Heart left ventricle (tissue), 16 donors: ENCODE results near the gene PSMD9. TPM values are rescaled to one million over a fixed set of nuclear protein-coding genes. Genes with fewer than 3 reads are reported as not detected.
A peak's percentile ranks its signal among the peaks of the same experiment; 100 is the strongest.

Experiments
- ATAC-seq, 4 donors: fragments of 200-7000 bp; cut with Tn5 transposase; one replicate each; pipeline ENCODE4 v1.9.1; 2020 to 2022; ENCODE audit warnings: moderate library complexity in 4 of 4, mild to moderate bottlenecking in 3 of 4, moderate number of reproducible peaks in 1 of 4
- DNase-seq, 5 donors: peaks; one replicate each; pipeline ENCODE4 v3.0.0-alpha.2; 2020
- H3K27ac ChIP-seq, 12 donors: fragments of 200-600 bp; sonication (generic) in 4 of 12; one replicate each; pipeline versions ENCODE4 v1.5.0 to v1.8.0; 2016 to 2022; ENCODE audit warnings: mild to moderate bottlenecking in 2 of 12
- H3K27me3 ChIP-seq, 9 donors: fragments of 200-600 bp; sonication (generic) in 2 of 9; one replicate each; pipeline versions ENCODE4 v1.5.1 to v1.8.0; 2016 to 2022; ENCODE audit warnings: mild to moderate bottlenecking in 3 of 9
- H3K36me3 ChIP-seq, 9 donors: fragments of 200-600 bp; sonication (generic) in 2 of 9; one replicate each; pipeline versions ENCODE4 v1.5.0 to v1.8.0; 2018 to 2022; ENCODE audit warnings: mild to moderate bottlenecking in 2 of 9
- H3K4me1 ChIP-seq, 12 donors: fragments of 200-600 bp; sonication (generic) in 4 of 12; one replicate each; pipeline versions ENCODE4 v1.5.0 to v1.8.0; 2016 to 2022; ENCODE audit warnings: mild to moderate bottlenecking in 3 of 12
- H3K4me3 ChIP-seq, 12 donors: fragments of 200-600 bp; sonication (generic) in 4 of 12; one replicate each; pipeline versions ENCODE4 v1.5.0 to v1.8.0; 2017 to 2022; ENCODE audit warnings: mild to moderate bottlenecking in 9 of 12, moderate library complexity in 4 of 12
- H3K9me3 ChIP-seq, 12 donors: fragments of 200-600 bp; sonication (generic) in 4 of 12; one replicate each; pipeline versions ENCODE4 v1.5.0 to v1.8.0; 2016 to 2022; ENCODE audit warnings: mild to moderate bottlenecking in 1 of 12
- CTCF ChIP-seq, 12 donors: fragments of 200-600 bp; sonication (generic) in 4 of 12; IDR thresholded peaks; one replicate each; pipeline versions ENCODE4 v1.5.0 to v1.8.0; 2018 to 2022; ENCODE audit warnings: antibody characterized with exemption in 12 of 12, mild to moderate bottlenecking in 5 of 12
- POLR2A ChIP-seq, 2 donors: fragments of 450-650 bp; IDR thresholded peaks; one replicate each; pipeline ENCODE4 v1.6.1; 2017; ENCODE audit warnings: antibody characterized with exemption in 2 of 2, mild to moderate bottlenecking in 2 of 2, moderate library complexity in 2 of 2
- WGBS, 4 donors: extraction: QIAGEN DNeasy Blood & Tissue Kit in 2 of 4; methylation state at CpG; one replicate each; pipeline versions ENCODE4 v1.1.5 to v1.1.7; 2013 to 2018; 5-methylcytosine and 5-hydroxymethylcytosine counted together
- intact Hi-C, 10 donors: fragments of 100-400 bp; cut with DNase I; formaldehyde crosslinking; loops; one replicate each; pipeline versions ENCODE4 v1.11.1 to v1.14.2; 2022
- polyA plus RNA-seq, 2 donors: library from polyadenylated mRNA; stranded (reverse); fragments of 200-250 nt; gene quantifications; one replicate each; pipeline ENCODE4 v1.2.3, GENCODE V29; 2013
- total RNA-seq, 9 donors: library from RNA; depleted of rRNA in 2 of 9; stranded (reverse); fragments of >200 nt in 2 of 9; fragmentation: NEBNext Ultra II Directional in 3 of 9; extraction: Animal tissue kit (Norgen Biotek cat#: 25700) in 3 of 9; gene quantifications; one replicate each; pipeline versions ENCODE4 v1.1.0 to v1.2.4, GENCODE V29; 2016 to 2023
- donor health status: ischemic (EF 13 %, LVEDD 7.1; RV severe dilation, severe dysfunction).
- donor health status: healthy with polysubstance abuse.
- donor health status: DM: no; HTN: yes; CAD: no.
- donor health status: DM: no; HTN: no; CAD: no.
- donor health status: ischemic (EF 25% LVEDD 6.9; RV normal size, moderate dysfunction).
- donor health status: ischemic (EF 25% LVEDD 5.7; RV mildly dilated, moderate dysfunction).
- donor health status: healthy.
- donor health status: DM: yes; HTN: yes; CAD: no.
- donor health status: ischemic (EF 35%, LVEDD 5.7; RV mildly dilated, moderate dysfunction).
- donor health status: nonischemic (EF 11% LVEDD 7.7; RV severe dilation, severe dysfunction).
- donor health status: DM: yes; HTN: yes; CAD: no.
- donor health status: PGD.
- donor health status: ischemic (EF 29% LVEDD 5.4; RV normal size, mild dysfunction).
- donor health status: nonischemic (EF 23%, LVEDD 6.1; RV moderate dilation, normal function).

PSMD9 gene
- total and polyA plus RNA-seq, 11 donors: 24.8 to 133 (median 37.9) TPM

GRCh38 chr12:121963341-121964018 is 74.9 kb downstream of the PSMD9 start:
- Histone ChIP-seq H3K27me3 (no peaks in the 10 kb centered on the region), H3K36me3 (peaks cover 0 to 11% (median 0%) of the 10 kb centered on the region in 9 donors), H3K4me1 (peaks cover 0 to 15% (median 0%) of the 10 kb centered on the region in 12 donors), H3K4me3 (no peak overlapping the region), H3K27ac (no peak overlapping the region), H3K9me3 (no peaks in the 10 kb centered on the region)
- 85 to 91% (median 86%) methylated on average over 15 of the region's 15 CpGs for WGBS, 4 donors
- DNase-seq (no peak), ATAC-seq (no peak)
- intact Hi-C loops: no loop called here
- TF ChIP-seq POLR2A (IDR thresholded peaks at IDR 0.05) (no peak), CTCF (IDR thresholded peaks at IDR 0.05) (no peak)

GRCh38 chr12:121964813-121965643 is 76.4 kb downstream of the PSMD9 start:
- H3K27ac ChIP-seq: no peak overlapping the region
- peaks cover 0 to 11% (median 0%) of the 10 kb centered on the region in 9 donors for H3K36me3 ChIP-seq
- H3K9me3 ChIP-seq: no peaks in the 10 kb centered on the region
- DNase-seq (no peak), ATAC-seq (peak in 1 of 4 donors; percentile 13)
- H3K4me1 ChIP-seq: peaks cover 0 to 15% (median 0%) of the 10 kb centered on the region in 12 donors
- intact Hi-C loops: loop anchor here in 1 of 10 donors (5.0 kb wide), 1 partner anchor 57 kb away; the partner anchor contains the start of gene BCL7A
- no peaks in the 10 kb centered on the region for H3K27me3 ChIP-seq
- WGBS, 4 donors: 40 to 48% (median 45%) methylated on average over 9 of the region's 9 CpGs
- TF ChIP-seq POLR2A (IDR thresholded peaks at IDR 0.05): no peak
- TF ChIP-seq CTCF (IDR thresholded peaks at IDR 0.05): no peak
- H3K4me3 ChIP-seq: no peak overlapping the region

GRCh38 chr12:121966959-121967358 is 78.4 kb downstream of the PSMD9 start:
- peaks cover 0 to 25% (median 10%) of the 10 kb centered on the region in 12 donors for H3K4me1 ChIP-seq
- no peaks in the 10 kb centered on the region for H3K27me3 ChIP-seq
- ATAC-seq (peak; percentile 68 to 90 (median 78)), DNase-seq (peak in 2 of 5 donors; percentile 23 to 40)
- TF ChIP-seq POLR2A (IDR thresholded peaks at IDR 0.05) (no peak), CTCF (IDR thresholded peaks at IDR 0.05) (no peak)
- intact Hi-C loops: loop anchor here in 1 of 10 donors (5.0 kb wide), 1 partner anchor 55 kb away; the partner anchor contains the start of gene BCL7A
- H3K4me3 ChIP-seq: no peak overlapping the region
- WGBS, 4 donors: 52 to 71% (median 67%) methylated on average over 5 of the region's 5 CpGs
- peak overlapping the region; percentile 53 to 91 (median 66) for H3K27ac ChIP-seq
- no peaks in the 10 kb centered on the region for H3K9me3 ChIP-seq
- H3K36me3 ChIP-seq: peaks cover 0 to 10% (median 0%) of the 10 kb centered on the region in 9 donors

Other genes with a start within 250 kb of the PSMD9 start
- under 1 TPM in 5 of 9 donors, not detected in 4; 0.07 to 0.27 (median 0.20) TPM for gene MORN3, start 219.1 kb upstream of the PSMD9 start, total RNA-seq
- gene MORN3, start 219.1 kb upstream of the PSMD9 start, polyA plus RNA-seq: under 1 TPM; 0.08 to 0.18 TPM
- 10 to 100 TPM in 2 of 9 donors, 1 to 10 TPM in 7; 5.8 to 13.2 (median 7.6) TPM for gene TMEM120B, start 176.0 kb upstream of the PSMD9 start, total RNA-seq
- gene TMEM120B, start 176.0 kb upstream of the PSMD9 start, polyA plus RNA-seq: 10 to 100 TPM in 1 of 2 donors, 1 to 10 TPM in 1; 6.4 to 12.1 TPM
- 10 to 100 TPM; 18.8 to 45.2 (median 26.6) TPM for gene RHOF, start 95.1 kb upstream of the PSMD9 start, total RNA-seq
- 10 to 100 TPM; 18.8 to 23.8 TPM for gene RHOF, start 95.1 kb upstream of the PSMD9 start, polyA plus RNA-seq
- gene SETD1B, start 84.8 kb upstream of the PSMD9 start, total RNA-seq: 10 to 100 TPM in 5 of 9 donors, 1 to 10 TPM in 4; 6.2 to 17.0 (median 12.0) TPM
- 1 to 10 TPM; 6.9 to 7.2 TPM for gene SETD1B, start 84.8 kb upstream of the PSMD9 start, polyA plus RNA-seq
- gene HPD, start 29.9 kb upstream of the PSMD9 start, total RNA-seq: 1 to 10 TPM in 7 of 9 donors, under 1 TPM in 2; 0.36 to 2.2 (median 1.5) TPM
- 1 to 10 TPM in 1 of 2 donors, under 1 TPM in 1; 0.55 to 1.1 TPM for gene HPD, start 29.9 kb upstream of the PSMD9 start, polyA plus RNA-seq
- gene CFAP251, start 29.8 kb downstream of the PSMD9 start, total RNA-seq: 1 to 10 TPM in 5 of 9 donors, under 1 TPM in 4; 0.60 to 8.0 (median 1.2) TPM
- 1 to 10 TPM; 1.4 to 2.2 TPM for gene CFAP251, start 29.8 kb downstream of the PSMD9 start, polyA plus RNA-seq
- gene BCL7A, start 133.1 kb downstream of the PSMD9 start, total RNA-seq: 10 to 100 TPM; 11.4 to 22.1 (median 14.3) TPM
- 10 to 100 TPM in 1 of 2 donors, 1 to 10 TPM in 1; 4.0 to 14.4 TPM for gene BCL7A, start 133.1 kb downstream of the PSMD9 start, polyA plus RNA-seq
- 10 to 100 TPM; 14.3 to 39.6 (median 22.7) TPM for gene MLXIP, start 190.0 kb downstream of the PSMD9 start, total RNA-seq
- 10 to 100 TPM; 19.8 to 31.7 TPM for gene MLXIP, start 190.0 kb downstream of the PSMD9 start, polyA plus RNA-seq